Measurements from ENCODE around the gene ZNF253. TPM values are rescaled to one million over a fixed set of nuclear protein-coding genes. Genes with fewer than 3 reads are reported as not detected.

Gene ZNF253
- total and polyA plus RNA-seq, 9 of the 15 experiments (the other 6 are each of a cell fraction or from before 2014, with no cell fraction given): 4.0 to 14.4 (median 7.5) TPM

DNA sequence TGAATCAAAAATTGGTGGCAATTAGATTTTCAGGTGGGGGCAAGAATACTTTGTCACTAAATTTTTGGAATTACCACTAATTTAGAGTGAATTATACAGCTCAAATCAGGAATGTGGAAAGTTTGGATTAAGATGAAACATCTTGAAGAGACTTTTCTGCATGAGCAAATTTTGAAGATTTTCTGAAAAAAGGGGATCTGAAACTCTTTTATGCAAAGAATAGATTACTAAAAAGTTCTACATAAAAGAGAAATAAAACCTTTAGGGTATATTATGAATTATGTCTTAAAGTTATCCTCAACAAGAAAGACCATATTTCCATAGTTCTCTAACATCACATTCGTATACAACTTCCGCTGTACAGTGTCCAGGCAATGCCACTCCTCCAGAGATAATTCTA lies 71.7 kb downstream of the ZNF253 start (continued):
- TF ChIP-seq, protein P1, sequence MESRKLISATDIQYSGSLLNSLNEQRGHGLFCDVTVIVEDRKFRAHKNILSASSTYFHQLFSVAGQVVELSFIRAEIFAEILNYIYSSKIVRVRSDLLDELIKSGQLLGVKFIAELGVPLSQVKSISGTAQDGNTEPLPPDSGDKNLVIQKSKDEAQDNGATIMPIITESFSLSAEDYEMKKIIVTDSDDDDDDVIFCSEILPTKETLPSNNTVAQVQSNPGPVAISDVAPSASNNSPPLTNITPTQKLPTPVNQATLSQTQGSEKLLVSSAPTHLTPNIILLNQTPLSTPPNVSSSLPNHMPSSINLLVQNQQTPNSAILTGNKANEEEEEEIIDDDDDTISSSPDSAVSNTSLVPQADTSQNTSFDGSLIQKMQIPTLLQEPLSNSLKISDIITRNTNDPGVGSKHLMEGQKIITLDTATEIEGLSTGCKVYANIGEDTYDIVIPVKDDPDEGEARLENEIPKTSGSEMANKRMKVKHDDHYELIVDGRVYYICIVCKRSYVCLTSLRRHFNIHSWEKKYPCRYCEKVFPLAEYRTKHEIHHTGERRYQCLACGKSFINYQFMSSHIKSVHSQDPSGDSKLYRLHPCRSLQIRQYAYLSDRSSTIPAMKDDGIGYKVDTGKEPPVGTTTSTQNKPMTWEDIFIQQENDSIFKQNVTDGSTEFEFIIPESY (CRISPR knock-in tag; IDR thresholded peaks at IDR 0.05): no peak
- TF ChIP-seq EGR1 (conservative IDR thresholded peaks at IDR 0.05) (no peak), NR0B1 (IDR thresholded peaks at IDR 0.05; ENCODE audit: partially characterized antibody) (no peak), ZSCAN32 (CRISPR knock-in tag; IDR thresholded peaks at IDR 0.05) (no peak), KDM1A (IDR thresholded peaks at IDR 0.05) (no peak), ZNF224 (CRISPR knock-in tag; IDR thresholded peaks at IDR 0.05) (no peak), SP1 (CRISPR knock-in tag; IDR thresholded peaks at IDR 0.05) (no peak), HBP1 (CRISPR knock-in tag; IDR thresholded peaks at IDR 0.05) (no peak), POLR3A (IDR thresholded peaks at IDR 0.05; ENCODE audit: borderline replicate concordance, extremely low read depth, insufficient read depth, insufficient read length) (no peak)
- TF ChIP-seq, protein P2, sequence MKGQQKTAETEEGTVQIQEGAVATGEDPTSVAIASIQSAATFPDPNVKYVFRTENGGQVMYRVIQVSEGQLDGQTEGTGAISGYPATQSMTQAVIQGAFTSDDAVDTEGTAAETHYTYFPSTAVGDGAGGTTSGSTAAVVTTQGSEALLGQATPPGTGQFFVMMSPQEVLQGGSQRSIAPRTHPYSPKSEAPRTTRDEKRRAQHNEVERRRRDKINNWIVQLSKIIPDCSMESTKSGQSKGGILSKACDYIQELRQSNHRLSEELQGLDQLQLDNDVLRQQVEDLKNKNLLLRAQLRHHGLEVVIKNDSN (CRISPR knock-in tag; IDR thresholded peaks at IDR 0.05): no peak

Measured in K562 (cell line).